Articular chondrocyte of knee joint (primary cell): Measurements from ENCODE around the gene ARSI. TPM values are rescaled to one million over a fixed set of nuclear protein-coding genes. Genes with fewer than 3 reads are reported as not detected.

Experiments used
- total RNA-seq: library from RNA; depleted of rRNA; stranded (reverse); fragments of >200 nt; gene quantifications from 2 replicates; pipeline ENCODE4 v1.2.3, GENCODE V29; 2012

Gene ARSI
- total RNA-seq: 7.2 and 8.0 TPM in 2 replicates

DNA sequence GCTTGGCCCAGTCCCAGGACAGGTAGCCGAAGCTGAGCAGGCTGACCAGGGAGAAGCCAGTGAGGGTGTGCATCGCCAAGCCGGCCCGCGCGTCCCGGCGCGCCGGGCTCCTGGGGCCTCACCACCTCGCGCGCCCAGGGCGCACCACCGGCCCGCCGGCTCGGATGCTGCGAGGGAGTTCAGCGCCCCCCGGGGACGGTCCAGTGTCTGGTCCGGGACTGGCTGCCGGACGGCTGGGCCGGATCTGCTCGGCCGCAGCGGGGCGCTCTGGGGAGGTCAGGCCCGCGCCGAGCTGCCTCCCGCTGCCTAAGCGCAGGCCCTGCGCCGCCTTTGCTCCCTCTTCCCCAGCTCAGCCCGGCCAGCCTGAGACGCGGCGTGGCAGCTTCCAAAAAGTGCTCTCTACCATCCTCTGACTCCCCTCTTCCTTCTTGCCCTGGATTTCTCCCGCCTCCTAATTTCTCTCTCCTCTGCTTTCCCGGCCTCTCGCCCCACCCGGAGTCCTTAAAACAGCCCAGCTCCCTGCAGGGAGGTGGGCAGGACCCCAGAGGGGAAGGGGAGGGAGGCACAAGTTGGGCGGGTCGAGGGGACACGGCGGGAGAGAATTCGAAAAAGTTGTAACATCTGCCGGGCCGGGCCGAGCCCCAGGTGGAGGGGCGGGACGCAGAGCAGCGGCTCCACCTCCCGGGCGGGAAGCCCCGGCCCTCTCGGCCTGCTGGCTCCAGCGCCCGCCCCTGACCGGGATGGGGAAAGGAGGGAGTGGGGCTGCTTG is at the start of gene ARSI:
Gene ARSI, minus strand, starts transcription at position 605 of the 769 bp plus-strand sequence. Its CDS starts 532 bp downstream, at position 73.

DNA sequence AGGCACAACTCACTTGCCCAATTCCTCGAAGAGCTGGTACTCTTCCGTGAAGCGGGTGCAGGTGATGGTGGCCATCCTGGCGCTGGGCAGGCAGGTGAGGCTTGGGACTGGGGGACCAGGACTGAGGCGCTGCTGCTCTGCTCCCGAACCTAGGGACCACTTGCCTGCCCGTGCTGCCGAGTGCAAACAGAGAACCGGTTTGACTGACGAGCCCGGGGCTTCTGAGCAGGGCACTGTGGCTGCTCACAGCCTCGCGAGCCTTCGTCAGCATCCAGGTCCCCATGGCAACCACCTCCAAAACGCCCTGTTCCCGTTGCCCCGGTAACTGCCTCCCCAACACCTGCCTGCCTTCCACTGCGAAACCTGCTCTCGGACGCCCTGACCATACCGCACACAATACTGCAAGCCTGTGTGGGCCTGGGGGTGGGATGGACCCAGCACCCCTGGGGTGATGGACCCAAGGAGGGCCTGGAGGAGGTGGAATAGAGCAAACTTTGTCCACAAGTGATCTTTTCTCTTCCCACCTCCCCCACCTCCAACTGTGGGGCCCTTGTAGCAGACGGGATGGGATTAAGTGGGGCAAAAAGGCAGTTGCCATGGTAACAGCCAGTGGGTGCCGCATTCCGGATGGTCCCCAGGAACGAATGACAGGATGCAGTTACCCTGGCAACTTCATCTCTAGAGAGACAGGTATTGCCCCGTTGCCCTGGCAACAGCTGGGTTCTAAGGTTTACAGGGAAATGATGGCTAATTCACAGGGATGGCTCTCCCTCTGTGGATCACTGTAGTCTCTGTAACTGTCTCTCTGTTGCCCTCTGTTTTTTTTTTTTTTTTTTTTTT is 12.9 kb downstream of the ARSI start, which contains the start of gene CAMK2A:
Gene CAMK2A, minus strand, starts transcription at position 223 of the 840 bp plus-strand sequence. Its CDS starts 148 bp downstream, at position 75.

Other genes starting within 250 kb of the ARSI start
- gene CSF1R, start 216.4 kb downstream of the ARSI start, total RNA-seq: not detected in 2 replicates
- gene PDGFRB, start 147.1 kb downstream of the ARSI start, total RNA-seq: 111 and 137 TPM in 2 replicates
- 0.22 TPM in 1 of 2 replicates, not detected in the other for gene CDX1, start 136.1 kb downstream of the ARSI start, total RNA-seq
- not detected in 2 replicates for gene SLC6A7, start 112.8 kb downstream of the ARSI start, total RNA-seq
- gene CAMK2A, start 13.1 kb downstream of the ARSI start, total RNA-seq: 0.78 and 0.86 TPM in 2 replicates
- 8.8 and 10.8 TPM in 2 replicates for gene TCOF1, start 54.8 kb upstream of the ARSI start, total RNA-seq
- 2.0 and 5.9 TPM in 2 replicates for gene CD74, start 110.0 kb upstream of the ARSI start, total RNA-seq
- 2,779 and 2,846 TPM in 2 replicates for gene RPS14, start 146.8 kb upstream of the ARSI start, total RNA-seq
- gene NDST1, start 205.2 kb upstream of the ARSI start, total RNA-seq: 45.8 and 60.5 TPM in 2 replicates